Measurements from ENCODE around the gene PSD4.

Gene PSD4

DNA sequence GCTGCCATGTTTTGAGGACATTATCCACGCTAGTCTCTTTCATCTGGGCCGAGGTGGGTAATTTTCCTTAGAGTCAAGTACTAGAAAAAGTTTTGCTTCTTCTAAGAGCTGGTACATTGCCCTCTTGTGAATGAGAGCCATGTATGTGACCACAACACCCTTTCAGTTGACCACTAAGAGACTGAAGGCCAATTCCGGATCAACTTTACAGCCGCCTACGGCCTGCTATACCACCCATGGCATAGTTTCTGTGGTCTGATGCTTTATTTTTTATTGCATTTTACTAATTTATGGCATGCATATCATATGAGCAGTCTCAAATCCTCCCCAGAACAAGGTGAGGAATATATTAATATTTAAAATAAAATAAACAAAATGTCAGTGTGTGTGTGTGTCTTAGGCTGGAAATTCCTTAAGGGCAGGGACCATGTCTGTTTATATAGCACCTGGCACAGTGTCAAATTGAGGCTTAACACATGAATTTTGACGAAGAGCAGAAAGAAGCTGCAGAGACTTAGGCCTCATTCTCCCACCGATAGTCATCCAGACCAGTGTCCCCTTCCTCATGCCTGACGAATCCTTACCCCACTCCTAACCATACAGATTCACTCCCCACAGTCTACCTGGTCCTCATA, 35.4 kb downstream of the PSD4 start:
- DNase-seq, result no peak

DNA sequence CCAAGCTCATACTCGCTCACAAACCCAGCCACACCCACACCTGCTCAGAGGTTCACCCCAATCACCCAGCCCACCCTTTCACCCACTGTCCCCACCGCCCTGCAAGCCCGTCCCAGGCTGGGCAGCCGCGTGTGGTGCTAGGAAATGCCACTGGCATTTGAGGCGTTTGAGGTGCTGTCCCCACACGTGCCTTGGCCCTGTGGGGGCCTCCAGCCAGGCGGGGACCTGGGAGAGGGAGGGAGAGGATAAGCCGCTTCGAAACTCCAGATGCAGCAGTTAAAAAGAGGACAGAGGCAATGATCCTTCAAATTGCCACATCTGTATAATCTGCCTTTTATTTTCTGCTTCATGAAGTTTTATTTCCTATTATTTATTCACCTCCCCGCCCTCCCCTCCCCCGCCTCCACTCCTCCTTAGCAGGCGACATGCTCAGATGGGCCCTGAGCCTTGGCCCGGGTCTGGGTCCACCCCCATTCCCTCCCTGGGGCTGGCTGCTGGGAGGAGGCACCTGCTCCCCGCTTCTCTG, 35.9 kb downstream of the PSD4 start:
- no peak for DNase-seq

DNA sequence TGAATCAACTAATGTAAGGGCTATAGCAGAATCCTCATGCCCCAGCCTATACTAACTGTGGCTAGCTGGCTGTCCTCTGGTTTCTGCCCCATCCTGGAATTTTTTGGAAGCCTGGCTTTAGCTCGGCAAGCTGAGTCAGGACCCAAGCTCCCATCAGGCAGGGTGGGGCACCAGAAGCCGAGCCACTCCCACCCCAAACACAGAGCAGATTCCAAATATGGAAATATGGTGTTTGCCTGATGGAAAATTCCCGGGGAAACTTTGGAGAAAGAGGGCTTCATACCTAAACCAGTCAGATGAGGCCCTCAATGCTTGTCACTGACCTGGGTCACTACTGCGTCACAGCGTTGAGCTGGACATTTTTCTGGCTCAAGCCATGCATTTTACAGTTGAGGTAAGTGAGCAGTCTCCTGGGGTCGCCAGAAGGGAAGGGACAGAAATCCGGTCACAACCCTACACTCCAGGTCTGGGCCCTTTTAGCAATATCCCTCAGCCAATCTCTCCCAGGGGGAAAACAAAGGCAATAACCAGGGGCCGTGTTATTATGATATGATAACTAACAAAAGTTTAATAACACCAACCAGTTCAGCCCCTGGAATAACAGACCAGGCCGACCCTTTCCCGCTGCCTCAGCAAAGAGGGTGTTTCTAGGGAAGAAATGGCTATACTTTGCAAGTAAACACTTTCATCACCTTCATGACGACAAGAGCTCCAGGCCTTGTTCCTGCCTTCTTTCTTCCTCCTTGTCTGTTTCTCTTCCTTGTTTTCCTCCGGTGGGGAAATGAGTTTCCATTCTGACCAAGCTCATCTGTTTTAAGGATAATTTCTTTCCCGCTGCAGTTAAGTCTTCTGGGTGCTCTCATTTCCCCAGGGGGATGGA, 37.7 kb downstream of the PSD4 start:
- DNase-seq, result no peak

DNA sequence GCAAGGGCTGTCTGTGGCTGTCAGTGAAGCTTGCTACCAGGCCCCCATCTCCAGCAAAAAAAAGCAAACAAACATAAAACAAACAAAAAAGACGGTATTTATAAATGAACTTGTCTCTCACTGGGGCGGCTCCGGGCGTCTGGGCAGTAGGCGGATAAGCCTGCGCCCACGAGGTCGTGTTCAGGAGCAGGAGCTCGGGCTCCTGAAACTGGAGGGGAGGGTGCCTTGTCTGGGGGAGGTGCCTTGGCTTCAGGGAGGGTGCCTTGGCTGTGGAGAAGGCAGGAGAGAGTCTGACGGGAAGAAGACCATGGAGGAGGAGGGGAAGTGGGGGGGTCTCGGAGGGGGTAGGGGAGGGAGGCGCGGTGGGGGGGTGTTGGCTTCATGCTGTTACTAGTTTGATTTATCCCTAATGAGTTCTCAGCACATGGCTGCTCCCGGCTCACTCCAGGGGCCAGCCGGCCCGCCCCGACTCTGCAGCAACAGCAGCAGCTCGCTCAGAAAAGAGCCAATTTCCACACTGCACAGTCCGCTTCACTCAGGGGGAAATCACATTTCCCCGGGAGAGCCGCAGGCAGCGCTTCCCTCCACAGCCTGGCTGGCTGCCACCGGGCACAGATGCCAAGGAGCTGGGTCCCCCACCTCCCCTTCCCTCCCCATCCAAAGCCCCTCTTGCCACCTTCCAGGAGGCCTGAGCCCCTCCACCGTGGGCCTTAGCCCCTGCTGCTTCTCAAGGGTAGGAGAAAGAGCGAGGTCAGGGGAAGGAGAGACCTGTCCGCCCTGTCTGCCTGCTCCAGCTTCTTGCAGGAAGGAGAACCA, 38.7 kb downstream of the PSD4 start:
- DNase-seq, result no peak

DNA sequence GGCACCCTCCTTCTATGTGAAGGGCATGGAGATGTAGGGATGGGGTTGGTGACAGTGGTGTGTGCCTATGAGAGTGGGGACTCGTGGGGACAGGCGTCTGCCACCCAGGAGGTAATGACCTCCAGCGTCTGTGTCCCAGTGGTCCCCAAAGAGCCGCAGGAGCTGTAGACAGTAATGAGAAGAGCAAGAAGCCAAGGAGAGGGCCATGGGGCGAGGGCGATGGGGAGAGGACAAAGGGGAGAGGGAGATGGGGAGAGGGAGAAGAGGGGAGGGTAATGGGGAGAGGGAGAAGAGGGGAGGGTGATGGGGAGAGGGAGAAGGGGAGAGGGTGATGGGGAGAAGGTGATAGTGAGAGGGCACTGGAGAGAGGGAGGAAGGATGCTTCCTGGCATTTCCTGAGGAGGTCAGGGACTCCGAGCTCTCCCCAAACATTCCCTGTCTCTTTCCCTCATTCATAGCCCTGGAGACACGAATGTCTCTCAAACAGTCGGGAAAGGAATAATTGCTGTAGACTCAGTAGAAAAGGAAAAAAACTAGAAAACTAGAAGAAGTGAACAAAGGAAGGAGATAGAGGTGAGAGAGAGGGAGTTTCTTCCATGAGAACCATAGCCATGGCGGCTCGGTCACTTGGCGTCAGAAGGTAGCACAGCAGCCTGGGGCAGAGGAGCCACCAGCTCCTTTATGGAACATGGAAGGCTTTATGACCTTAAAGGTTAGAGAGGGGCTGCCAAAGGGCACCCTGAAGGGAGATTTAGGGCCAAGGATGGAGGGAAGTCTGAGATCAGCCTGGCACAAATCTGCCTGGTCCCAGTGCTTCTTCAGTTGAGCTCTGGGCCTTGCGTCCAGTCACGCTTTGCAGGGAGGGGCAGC, 39.5 kb downstream of the PSD4 start:
- no peak for DNase-seq

DNA sequence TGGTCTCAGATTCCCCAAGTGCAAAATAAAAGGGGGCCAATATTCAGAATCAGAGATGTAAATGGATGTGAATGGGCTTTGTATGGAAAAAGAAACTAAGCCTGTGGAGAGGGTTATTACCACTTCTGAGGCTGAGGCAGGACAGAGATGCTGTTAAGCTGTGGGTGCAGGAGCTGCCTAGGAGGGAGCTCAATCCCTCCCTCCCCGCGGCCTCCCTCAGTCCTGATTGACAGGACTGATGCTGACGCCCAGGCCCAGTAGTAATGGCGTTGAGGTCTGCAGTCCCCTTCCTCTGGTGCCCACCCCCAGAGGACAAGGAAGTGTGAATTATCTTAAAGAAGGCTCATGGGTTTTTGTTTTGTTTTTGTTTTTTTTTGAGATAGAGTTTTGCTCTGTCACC, 40.4 kb downstream of the PSD4 start:
- DNase-seq, result no peak

DNA sequence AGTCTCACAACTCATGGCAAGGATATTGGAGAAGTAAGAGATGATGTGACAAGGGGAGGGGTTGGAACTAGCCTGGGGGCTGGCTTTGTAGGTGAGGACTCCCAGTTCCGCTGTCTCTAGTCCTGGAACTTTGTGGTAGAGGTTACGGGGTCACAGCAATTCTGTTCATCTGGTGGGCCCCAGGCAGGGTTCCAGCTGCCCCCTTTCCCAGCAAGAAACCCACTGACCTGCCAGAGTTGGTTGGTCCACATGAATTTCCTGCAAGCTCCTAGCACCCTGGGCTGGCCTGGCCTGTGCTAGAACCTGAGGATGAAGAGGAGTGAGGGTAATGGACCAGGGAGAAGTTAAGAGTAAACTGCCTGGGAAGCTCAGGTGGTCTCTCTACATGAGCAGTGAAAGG, 41.3 kb downstream of the PSD4 start:
- no peak for DNase-seq

DNA sequence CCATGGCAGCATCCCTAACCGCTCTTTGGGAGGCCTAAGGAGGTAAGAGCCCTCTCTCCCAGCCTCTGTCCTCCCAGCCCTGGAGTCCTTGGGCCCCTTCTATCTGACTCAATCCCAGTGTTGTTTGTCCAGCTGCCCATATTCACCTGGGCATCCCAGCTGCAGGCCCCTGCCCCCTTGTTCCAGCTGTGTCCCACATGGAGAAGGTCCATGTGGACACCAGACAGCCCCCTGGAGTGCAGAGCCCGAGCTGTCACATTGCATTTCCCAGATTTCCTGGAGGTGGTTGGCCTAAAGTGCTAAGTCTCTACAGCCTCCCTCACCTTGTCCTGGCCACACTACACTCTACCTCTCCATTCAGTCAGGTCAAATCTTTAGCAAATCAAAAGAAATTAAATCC, 42.5 kb downstream of the PSD4 start:
- no peak for DNase-seq

DNA sequence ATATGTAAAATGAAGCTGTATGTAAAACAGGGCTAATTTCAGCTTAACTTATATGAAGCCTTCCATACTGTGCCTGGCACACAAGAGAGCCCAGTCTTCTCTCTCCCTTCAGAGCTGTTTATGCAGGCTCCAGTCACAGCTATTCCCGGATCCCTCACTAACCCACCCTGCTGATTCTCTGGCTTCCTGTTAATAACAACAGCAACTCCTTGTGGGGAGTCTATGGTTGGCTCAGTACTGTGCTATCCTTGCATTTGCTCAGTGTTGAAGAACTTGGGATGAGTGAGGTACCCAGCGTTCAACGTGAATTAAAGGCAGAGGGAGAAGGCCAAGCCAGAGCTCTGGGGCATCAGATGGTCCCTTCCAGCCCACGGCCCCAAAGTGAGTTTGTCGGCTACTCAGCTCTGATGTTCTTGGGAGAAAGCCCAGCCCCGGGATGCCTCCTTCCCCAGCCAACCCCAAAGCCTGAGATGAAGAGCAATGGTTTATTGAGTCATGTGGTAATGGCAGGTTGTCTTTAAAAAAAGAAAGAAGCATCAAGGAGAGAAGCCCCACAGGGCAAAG, 43.2 kb downstream of the PSD4 start:
- DNase-seq, result no peak

DNA sequence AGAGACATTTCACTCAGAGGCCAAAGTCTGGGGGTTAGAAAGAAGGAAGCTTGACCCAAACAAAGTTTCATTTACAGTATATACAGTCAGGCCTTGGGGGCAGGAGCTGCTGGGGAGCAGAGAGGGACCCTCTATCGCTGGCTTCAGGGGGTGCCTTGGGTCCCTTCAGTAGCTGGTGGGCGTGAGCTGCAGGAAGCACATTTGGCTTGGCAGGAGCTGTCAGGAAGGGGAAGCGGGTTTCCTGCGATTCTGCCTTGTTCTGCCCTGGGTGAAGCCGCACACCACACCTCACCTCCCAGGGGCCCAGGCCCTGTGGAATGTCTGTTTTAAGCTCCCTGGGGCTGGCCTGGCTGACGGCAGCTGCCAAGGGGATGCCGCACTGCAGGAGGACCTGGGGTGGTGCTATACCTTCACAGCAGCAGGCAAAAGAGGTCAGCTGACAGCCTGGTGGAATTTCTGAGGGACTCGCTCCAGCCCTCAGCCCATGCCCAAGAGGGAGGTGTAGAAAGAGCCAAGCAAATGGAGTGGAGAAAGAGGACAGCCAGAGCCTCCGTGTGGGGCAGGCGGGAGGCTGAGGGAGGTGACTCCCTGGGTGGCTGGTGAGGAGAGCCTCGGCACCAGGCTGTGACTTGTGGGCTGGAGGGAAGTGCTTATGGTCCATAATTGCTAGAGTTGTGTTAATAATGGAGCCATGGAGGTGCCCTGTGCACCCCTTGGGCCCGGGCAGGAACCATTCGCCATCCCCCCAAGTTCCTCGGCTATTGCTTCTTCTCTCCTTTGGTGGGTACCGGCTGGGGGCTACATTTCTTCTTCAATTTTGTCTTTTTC, 43.9 kb downstream of the PSD4 start:
- DNase-seq, result no peak

DNA sequence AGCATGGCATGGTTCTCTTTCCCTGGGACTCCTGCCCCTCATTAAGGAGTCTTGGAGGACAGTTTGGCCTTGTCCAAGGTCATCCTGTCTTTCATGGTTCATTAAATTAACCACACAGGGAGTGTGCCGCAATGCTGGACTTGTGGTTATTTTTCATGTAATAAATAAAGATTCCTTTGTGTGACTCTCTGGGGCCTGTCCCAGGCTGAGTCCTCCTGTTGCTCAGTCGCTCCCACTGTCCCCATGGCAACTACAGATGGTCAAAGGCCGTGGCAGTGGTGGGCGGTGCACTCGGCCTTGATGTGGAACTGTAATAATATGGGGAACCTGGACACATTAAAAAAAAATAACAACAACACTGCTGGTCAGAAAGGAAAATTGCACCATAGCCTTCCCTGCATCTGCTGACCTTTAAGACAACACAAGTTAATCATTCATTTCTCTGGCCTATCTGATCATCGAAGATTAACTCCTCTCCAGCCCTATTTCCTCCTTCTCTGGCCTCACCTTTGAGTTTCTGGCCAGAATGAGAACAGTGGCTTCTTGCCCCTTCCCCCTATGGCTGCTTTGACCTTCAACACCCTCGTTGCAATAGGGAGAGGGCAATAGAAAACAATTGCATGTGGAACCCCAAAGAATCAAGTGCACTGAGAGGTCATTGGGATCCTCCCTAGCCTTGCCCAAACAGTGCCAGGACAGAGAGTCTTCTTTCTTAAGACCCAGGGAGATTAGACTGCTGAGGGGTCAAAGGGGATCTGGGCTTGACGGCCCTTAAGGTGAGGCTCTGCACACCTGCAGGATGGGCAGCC, 44.7 kb downstream of the PSD4 start:
- DNase-seq, result no peak

DNA sequence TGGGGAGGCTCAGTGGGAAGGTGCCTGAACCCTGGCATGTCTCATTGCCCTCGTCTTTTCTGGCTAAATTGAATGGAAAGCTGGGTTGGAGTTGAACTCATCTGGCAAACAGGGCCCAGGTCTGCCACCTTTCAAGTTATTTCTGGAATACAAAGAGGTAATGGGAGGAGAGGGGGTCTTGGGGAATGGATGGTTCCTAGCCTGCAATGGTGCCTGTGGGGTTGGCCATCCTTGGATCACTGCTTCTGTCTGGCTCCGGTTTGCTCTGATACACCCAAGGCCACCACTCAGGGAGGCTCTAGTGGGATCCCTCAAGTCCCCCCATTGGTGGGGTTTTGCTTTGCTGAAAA, 45.3 kb downstream of the PSD4 start:
- DNase-seq, result no peak

DNA sequence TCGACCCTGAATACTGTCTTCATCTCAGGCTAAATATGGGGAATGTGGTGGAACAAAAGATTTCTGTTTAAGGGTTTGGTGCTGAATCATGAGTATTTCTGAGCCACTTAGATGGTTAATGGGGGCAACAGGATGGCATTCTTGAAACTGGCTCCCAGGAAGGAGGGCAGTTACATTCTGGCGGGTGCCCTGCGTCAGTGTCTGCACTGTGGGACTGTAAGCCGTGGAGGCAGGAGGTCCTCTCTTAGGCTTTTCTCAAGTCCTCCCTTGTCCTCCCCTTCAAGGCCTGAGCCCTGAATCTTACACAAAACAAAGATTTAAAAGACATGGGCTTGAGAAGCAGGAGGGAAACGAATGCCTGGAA, 45.7 kb downstream of the PSD4 start:
- no peak for DNase-seq

DNA sequence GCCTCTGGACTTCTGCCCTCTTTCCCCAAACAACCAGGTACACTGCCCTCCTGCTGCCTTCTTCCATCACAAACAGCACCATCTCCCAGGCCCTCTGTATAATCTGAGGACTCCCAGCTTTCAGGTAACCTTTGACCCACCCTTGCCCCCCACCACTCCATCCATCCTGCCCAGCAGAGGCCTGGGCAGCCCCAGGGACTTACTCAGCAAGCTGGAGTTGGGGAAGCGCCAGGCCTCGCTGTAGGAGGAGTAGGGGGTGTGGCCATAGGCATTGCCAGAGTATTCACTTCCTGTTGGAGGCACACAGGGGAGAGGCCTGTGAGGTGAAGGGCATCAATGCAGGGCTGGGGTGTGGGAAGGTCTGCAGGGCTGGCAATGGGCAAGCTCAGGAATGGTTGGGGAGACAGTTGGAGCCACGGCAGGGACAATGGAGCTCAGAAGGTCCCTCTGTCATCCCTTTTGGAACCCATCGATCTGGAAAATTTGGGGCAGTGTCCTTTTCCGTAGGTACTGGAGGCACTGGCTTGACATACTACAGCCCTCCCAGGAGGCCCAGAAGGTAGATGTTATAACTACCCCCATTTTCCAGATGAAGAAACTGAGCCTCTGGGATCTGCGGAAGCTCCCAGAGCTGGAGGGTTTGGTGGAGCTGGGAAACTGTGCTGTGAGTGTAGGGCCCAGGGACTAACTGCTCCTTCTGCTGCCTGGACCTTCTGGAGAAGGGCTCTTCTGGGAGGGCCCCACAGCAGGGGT, 46.3 kb downstream of the PSD4 start:
- no peak for DNase-seq

DNA sequence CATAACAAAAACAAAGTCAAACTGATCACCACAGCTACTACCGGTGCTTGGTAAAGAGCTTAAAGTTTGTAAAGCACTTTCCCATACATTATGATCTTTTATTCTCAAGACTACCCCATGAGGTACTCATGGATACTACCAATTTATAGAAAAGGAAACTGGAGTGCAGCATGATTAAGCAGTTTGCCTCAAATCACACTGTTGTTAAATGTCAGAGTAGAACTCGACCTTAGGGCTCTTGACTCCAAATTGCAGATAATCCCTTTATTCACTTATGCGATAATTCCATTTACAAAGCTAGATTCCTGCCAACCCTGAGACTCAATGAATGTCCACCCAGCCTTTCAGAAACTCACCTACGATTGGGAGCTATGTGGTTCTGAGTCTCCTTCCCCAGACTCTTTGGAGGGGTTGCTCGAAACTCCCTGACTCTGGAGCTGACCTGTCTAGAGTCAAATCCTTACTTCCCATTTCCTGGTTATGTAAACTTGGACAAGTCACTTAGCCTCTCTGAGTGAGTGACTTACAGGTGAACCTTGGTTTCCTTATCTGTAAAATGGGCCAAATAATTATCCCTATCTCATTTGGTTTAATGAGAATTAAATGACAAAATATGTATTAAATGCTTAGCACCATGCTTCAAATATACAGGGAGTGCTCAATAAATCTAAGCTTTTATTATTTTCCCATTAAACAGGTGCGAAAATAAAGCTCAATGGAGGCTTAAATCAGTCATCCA, 47.4 kb downstream of the PSD4 start:
- DNase-seq, result no peak

DNA sequence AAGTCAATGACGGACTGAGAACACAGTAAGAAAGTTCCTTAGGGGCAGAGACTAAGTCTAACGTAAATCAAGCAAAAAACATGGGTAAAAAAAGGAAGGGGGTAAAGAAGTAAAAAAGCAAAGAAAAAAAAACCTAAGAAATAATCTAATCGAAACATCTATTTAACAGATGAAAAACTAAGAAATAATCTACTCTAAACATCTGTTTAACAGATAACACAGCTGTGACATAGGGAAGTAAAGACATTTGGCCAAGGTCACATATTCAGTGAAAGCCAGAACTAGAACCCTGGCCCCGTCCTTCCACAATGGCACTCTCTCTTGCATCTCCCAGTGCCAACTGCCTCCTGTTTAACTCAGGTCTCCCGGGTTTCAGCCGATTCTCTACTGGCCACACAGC, 48.1 kb downstream of the PSD4 start:
- no peak for DNase-seq

DNA sequence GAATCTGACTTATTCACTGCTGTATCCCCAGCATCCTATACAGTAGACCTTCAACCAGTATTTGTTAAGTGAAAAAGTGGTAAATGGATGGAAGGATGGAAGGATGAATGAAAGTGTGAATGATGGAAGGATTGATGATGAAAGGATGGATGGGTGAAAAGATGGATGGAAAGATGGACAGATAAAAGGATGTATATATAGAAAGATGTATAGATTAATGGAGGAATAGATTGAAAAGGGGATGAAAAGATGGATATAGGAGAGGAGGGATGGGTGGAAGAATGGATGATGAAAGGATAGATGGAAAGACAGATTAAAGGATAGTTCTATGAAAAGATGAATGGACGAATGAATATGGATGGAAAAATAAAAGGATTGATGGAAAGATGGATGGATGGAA, 50.0 kb downstream of the PSD4 start:
- DNase-seq, result no peak

DNA sequence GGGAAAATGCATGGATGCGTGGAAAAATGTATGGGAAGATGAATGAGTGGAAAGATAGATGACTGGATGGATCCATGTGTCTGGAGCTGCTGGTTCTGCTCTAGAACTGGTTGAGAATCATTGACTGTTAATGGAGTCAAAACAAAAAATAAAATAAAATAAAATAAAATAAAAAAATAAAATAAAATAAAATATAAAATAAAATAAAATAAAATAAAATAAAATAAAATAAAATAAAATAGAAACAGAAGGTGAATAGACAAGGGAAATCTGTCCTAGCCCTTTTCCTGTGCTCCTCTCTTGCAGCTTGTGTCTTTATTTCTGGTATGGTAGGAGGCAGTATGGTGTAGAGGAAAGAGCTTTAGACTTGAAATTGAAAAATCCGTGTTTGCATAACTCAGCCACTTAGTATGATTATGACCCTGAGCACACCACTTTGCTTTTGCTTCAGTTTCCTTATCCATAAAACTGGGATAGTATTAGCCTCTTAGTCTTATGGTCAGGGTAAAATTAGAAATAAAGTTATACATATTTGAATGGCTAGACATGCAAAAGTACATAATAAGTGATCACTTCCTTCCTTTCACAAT, 51.0 kb downstream of the PSD4 start:
- no peak for DNase-seq

Measured in stimulated activated naive CD4-positive, alpha-beta T cell treated with Interleukin-2 at 50 U/mL for 16 hours (primary cell).